Erythroblast (primary cell): ENCODE data around the gene CDC42BPG.

ENCODE experiments used
- DNase-seq, 2 experiments: peaks; one replicate each; lab custom pipeline; 2025; lab: John Stamatoyannopoulos, UW
- GATA1 ChIP-seq: IDR thresholded peaks from 2 replicates; pipeline ENCODE4 v1.6.1; 2011; ENCODE audit warnings: low read depth, mild to moderate bottlenecking, control low read depth, low read length, moderate library complexity
- POLR2A ChIP-seq: IDR thresholded peaks from 2 replicates; pipeline ENCODE4 v1.6.1; 2011; ENCODE audit warnings: mild to moderate bottlenecking, low read length

CDC42BPG gene

GRCh38 chr11:64844330-64845128 lies at the start of gene CDC42BPG:
TSS of gene CDC42BPG (minus strand) at chr11:64844653. CDS start at chr11:64844569, 84 bp downstream.
- TF ChIP-seq POLR2A (no peak), GATA1 (no peak)
- peak; percentile 82 to 89 for DNase-seq

GRCh38 chr11:64893194-64894069 lies 49.0 kb upstream of the CDC42BPG start:
- peak in 1 of 2 experiments; percentile 25 for DNase-seq
- TF ChIP-seq GATA1 = no peak
- TF ChIP-seq POLR2A = no peak

DNA sequence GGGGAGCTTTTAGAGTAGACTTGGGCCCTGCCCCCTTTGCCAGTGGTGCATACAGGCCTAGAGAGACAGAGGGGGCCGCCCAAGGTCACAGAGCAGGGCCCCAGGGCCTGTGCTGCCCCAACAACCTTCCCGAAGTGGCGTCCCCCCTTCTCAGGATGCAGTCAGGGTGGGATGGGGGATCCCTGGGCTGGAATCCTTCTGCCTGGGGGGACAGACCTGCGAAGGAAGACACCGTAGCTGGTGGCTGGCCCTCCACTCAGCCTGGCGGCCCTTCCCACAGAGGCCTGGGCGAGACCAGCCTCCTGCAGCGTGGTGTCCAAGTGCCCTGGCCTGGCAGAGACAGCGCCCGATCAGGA lies 48.4 kb upstream of the CDC42BPG start:
- TF ChIP-seq GATA1 = no peak
- TF ChIP-seq POLR2A = no peak
- no peak for DNase-seq

GRCh38 chr11:64892411-64892831 lies 48.0 kb upstream of the CDC42BPG start:
- TF ChIP-seq POLR2A (no peak), GATA1 (no peak)
- peak in 1 of 2 experiments; percentile 25 for DNase-seq

DNA sequence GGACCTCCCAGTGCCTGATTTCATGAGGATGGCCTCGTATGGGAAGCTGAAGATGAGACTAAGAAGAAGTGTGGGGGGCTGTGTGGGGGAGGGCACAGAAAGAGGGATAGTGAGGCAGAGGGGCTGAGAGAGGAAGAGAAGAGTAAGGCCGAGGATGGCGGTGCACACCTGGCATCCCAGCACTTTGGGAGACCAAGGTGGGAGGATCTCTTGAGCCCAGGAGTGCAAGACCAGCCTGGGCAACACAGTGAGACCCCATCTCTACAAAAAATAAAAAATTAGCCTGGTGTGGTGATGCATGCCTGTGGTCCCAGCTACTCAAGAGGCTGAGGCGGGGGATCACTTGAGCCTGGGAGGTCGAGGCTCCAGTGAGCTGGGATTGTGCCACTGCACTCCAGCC lies 47.4 kb upstream of the CDC42BPG start:
- no peak for DNase-seq
- TF ChIP-seq POLR2A (no peak), GATA1 (no peak)

DNA sequence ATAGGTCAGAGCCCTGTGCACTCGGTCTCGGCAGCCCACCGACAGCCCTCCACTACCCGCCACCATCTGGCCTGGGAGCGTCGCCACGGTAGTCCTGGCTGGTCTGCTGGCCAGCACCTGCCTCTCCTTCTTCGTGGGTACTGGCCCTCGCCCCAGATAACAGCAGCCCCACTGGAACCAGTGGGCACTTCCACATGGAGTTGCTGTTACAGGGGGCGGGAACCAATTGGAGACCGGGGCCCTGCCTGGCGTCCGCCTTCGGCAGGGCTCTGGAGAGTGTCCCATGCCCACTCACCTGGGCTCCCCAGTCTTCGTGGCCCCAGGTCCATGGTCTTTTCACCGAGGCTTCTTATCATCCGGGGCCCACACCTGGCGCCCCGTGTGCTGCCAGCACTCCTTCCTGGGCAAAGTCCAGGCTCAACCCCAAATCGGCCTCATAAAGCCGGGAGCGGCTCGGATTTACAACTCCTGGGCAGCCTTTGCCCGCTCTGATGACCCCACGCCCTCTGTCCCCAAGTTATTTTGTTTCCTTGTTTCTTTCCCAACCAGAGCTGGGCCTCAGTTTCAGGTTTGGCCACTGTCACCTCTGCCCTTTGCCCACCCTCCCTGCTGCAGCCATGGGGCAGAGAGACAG lies 46.9 kb upstream of the CDC42BPG start:
- TF ChIP-seq GATA1 (no peak), POLR2A (no peak)
- DNase-seq = no peak

DNA sequence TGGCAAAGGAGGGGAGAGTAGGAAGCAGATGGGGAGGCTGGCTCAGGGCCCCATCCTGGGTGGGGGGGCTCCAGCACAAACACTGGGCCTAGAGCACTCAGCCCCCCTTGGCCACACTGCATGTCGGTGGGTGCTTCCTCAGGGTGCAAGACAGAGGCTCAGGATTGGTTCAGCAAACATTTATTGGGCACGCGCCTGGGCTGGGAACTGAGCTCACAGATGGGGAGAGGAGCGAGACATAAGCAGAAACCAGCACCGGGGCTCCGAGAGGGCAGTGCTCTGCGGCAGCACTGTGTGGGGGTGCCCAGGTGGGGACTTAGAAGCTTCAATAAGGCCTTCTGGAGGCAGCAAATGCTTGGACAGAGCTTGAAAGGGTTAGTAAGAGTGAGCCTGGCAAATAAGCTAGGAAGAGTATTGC lies 46.1 kb upstream of the CDC42BPG start:
- TF ChIP-seq GATA1 (no peak), POLR2A (no peak)

DNA sequence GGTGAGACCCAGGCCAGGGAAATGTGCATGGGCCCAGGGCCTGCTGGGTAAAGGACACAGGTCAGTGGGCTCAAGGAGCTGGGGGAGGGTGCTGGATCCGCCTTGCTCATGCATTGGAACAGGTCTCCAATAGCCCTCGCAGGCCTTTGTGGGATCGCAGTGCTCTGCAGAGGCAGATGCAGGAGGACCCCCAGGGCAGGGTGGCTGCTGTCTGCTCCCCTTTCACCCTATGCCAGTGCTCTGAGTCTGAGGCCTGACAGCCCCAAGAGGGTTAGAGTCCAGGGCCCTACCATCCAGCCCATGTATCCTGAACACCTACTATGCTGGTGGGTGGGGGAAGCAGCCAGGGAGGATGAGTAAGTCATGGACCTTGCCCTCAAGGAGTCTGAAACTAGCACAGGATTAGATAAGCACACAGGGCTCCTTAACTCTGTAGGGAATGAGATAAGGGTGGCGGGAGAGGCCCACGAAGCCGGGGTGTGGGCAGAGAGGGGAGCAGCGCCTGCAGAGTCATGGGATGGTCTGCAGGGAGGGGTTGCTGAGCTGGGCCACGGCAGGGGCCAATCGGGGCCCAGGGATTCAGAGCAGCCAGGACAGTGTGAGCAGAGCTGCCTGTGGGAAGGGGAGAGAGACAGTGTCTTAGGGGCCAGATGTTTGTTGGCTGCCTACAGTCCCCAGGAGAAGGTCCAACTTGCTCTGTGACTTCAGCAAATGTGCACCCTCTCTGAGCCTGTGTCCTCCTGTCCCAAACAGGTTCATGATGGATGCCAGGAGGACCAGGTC lies 44.5 kb upstream of the CDC42BPG start:
- TF ChIP-seq GATA1 (peak; percentile 98), POLR2A (peak; percentile 95)
- DNase-seq = peak; percentile 98 to 100

More for the DNA sequence above, 46.1 kb upstream of the CDC42BPG start:
- peak in 1 of 2 experiments; percentile 38 for DNase-seq

GRCh38 chr11:64888406-64888728 lies 43.9 kb upstream of the CDC42BPG start:
- no peak for DNase-seq
- TF ChIP-seq POLR2A = no peak
- no peak for TF ChIP-seq GATA1

- DNase-seq = peak; percentile 90 to 95
- TF ChIP-seq POLR2A (peak; percentile 58), GATA1 (no peak)
Measured at GRCh38 chr11:64887757-64888405, 43.4 kb upstream of the CDC42BPG start.

GRCh38 chr11:64887234-64887756 lies 42.8 kb upstream of the CDC42BPG start:
- no peak for TF ChIP-seq POLR2A
- no peak for TF ChIP-seq GATA1
- DNase-seq = no peak
